Globus pallidus (tissue), 1 donor: ENCODE data around the gene GRHL1.
"Not testable (repeated sequence)": the region's sequence is repeated elsewhere in the genome, so short reads cannot be mapped to it uniquely, and the experiment has no call there.

Experiments used
- DNase-seq: peaks from one replicate; pipeline ENCODE4 v3.0.0-alpha.2; 2015; ENCODE audit warnings: low spot score

GRHL1 gene

DNA sequence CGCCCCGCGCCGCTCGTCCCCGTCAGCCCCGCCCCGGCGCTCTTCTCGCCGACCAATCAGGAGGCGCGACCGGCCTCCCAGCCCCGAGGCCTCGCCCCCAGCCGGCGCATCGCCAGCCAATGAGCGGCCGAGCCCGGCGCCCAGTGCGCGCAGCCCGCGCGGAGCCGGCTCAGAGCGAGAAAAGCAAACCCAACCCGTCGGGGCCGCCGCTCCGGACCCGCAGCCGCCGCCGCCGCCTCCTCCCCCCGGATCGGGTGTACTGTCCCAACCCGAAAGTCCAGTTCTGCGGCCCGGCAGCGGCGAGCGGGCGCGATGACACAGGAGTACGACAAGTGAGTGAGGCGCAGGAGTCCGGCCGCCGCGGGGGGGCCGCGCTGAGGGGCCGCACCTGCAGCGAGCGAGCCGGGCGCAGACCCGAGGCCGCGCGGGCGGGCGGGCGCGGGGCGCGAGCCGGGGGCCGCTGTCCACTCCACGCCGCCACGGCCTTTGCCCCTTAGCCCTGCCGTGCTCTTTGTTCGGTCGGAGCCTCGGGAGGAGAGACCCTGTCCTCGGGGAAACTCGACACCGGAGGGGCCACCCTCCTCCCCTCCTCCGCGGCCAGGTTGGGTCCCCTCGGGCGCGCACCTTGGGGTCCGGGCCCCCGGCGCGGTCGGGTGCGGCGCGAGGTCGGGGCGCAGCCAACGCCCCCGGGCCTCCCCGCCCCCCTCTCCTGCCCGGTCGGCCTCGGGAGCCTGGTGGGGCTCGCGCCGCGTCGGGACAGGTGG, at the start of gene GRHL1:
TSS of gene GRHL1 (plus strand) at position 172 of the 764 bp plus-strand sequence. CDS start at position 313, 141 bp downstream.
- DNase-seq = peak; percentile 91

DNA sequence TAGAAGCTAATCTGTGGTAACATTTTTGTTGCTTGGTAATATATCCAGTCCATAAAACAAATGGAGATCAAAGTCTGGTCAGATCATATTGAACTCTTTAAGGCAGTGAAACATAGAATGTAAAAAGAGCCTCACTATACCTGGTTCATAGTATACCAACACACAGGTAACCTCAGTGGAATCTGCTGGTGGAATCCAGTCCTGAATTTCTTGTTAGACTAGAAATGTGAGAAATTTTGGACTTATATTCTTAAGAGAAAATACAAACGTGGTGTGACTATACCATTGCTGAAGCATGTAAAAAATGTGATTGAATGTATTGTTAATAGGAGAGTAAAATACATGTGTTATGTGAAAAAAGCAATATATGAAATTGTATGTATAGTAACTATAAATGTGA, 46.1 kb upstream of the GRHL1 start:
- DNase-seq = no peak

GRCh38 chr2:9907402-9907801, 44.1 kb upstream of the GRHL1 start:
- no peak for DNase-seq

DNA sequence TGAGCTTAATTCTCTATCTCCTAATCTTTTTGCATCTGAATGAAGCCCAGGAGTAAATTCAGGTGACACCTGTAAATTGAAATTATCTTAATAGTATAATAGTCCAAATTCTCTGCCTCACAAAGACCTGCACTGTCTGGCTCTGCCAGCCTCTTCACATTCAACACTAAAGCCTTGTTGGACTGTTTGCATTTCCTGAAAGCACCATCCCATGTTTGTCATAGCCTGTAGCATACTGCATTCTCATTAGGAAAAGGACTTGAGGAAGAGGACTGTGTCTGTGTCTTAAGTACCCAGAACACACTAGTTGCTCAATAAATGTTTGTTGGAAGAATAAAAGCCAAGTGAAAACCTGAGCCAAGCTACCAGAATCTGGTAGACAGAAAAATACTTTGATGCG, 42.9 kb upstream of the GRHL1 start:
- DNase-seq = no peak

DNA sequence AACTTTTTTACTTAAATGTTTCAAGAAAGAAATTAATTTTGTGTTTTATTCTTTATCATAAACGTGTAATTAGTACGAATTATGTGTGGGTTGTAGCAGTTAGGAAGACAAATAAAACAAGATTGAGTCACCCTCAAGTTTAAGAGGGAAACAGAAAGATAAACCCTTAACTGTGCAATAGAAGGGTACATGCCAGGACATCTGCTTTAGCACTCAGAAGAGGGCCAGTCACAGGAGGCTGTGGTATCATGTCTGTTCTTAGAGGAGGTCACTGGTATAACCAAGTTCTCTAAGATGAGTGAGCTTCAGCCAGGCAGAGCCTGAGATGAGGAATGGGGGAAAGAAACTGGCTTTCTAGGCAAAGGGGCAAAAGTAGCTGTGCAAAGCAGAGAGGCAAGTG, 42.4 kb upstream of the GRHL1 start:
- DNase-seq = no peak

- no peak for DNase-seq
Observed at GRCh38 chr2:9910699-9911098, 40.8 kb upstream of the GRHL1 start.

- no peak for DNase-seq
Observed at GRCh38 chr2:9912468-9912867, 39.0 kb upstream of the GRHL1 start.

- no peak for DNase-seq
Observed at GRCh38 chr2:9914384-9915065, 37.0 kb upstream of the GRHL1 start.

GRCh38 chr2:9918275-9918674, 33.2 kb upstream of the GRHL1 start:
- DNase-seq = no peak

GRCh38 chr2:9919512-9919911, 32.0 kb upstream of the GRHL1 start:
- DNase-seq = no peak

DNA sequence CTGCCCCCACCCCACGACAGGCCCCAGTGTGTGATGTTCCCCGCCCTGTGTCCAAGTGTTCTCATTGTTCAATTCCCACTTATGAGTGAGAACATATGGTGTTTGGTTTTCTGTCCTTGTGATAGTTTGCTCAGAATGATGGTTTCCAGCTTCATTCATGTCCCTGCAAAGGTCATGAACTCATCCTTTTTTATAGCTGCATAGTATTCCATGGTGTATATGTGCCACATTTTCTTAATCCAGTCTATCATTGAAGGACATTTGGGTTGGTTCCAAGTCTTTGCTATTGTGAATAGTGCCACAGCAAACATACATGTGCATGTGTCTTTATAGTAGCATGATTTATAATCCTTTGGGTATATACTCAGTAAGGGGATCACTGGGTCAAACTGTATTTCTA, 24.5 kb upstream of the GRHL1 start:
- DNase-seq = not testable (repeated sequence)

GRCh38 chr2:9937258-9937657, 14.2 kb upstream of the GRHL1 start:
- no peak for DNase-seq

GRCh38 chr2:9937968-9938367, 13.5 kb upstream of the GRHL1 start:
- DNase-seq = no peak

DNA sequence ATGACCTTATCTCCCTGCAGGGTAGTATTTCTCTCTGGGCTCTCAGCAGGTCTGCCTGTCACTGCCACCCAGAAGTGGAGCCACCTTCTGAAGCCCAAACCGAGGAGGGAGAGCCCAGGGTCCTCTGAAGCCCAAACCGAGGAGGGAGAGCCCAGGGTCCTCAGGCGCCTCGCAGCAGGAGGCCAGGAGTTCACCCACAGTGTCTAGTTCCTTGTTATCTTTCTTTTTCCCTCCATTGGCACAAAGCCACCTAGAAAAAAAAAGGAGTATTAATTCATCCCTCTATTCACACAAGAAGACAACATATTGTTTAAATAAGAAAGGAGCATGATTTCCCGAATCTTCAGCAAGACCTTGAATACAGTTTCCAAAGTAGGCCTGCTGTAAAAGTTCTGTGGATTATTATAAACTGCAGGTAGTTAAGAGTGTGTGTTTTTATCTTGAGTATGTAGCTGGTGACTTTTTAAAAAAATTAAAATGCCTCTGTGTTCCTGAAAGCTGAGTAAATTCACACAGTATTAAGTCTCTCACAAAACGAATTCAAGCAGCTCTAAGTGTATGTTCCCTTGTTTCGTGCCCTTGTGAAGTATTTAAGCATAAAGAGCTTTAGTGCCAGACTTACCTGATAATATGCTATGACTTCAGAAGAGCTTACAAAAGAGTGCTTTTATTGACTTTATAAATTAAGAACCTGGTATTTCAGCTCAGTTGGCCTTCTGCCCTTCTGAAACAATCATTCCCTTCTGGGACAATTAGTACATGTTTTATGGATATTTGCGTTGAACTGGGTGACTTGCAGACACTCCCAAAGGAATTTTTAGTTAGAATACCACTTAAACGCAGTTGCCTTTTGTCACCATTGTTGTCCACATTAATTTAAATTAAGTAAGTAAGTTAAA, 11.7 kb upstream of the GRHL1 start:
- no peak for DNase-seq

GRCh38 chr2:9941196-9941995, 10.1 kb upstream of the GRHL1 start:
- DNase-seq = no peak

DNA sequence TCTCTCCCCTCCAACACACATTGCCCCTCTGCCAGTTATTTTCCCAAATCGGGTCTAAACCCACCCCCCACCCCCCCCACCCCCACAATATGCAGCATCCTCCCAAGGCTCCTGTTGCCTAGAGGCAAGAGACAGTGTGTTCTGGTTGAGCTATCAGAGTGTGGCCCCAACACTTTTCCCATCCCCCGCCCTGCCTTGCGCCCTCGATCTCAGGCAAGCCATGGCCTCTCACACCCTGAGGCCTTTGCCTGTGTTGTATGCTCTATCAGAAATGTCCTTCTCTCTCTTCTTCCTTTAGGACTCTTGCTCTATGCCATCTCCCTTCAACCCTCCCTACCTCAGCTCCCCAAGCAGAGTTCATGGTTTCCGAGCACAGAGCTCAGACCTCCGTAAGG, 9.5 kb upstream of the GRHL1 start:
- DNase-seq = no peak

DNA sequence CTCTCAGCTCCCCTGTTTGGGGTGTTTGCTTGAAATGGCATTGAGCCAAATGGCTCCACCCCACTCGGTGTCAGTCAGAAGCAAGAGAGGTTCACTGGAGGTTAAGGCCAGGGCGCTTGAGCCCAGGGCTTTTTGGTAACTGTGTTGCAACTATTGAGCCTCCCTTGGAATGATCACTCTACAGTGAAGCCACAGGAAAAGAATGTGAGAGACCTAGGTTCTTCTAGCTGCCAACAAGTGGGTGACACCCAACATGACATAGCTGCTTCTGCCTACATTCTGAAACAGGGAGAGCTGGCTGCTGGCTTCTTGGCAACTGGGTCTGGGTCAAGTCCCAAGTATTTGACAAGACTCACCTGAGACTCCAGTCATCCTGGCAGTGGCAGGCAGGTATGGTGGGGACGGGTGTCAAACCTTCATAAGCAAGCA, 7.1 kb upstream of the GRHL1 start:
- no peak for DNase-seq

DNA sequence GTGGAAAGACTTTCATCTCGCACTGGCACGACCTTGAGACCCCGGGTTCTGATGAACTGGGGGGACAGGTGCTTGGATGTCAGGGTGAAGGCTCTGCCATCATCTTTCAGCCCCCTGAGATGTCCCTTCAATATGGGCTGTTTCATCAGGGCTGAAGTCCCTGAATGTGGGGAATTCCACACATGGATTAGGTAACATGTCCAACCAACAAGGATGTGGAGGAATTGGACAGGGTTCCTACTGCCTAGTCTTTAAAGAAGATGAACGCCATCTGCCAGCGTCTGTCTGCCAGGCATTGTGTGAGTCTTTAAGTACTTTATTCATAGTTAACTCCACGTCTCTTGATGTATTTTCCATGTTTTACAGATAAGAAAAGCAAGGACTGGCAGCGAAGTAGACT, 5.9 kb upstream of the GRHL1 start:
- no peak for DNase-seq

DNA sequence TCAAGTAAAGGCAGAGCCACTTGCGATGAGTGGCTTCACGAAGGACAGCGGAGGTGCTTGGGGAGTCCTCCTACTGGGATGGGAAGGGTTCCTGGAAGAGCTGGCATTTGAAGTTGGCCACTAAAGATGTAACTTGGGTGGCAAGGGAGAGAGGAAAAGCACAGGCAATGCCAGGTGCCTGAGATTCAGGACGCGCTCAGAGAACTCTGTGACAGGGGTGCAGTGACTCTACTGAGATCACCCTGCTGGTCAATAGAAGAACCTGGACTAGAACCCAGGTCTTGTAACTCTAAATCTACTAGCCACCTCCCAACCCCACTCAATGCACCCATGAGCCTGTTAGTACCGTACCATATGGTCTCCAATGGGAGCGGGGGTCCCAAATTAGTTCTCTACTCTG, 5.4 kb upstream of the GRHL1 start:
- DNase-seq = no peak

DNA sequence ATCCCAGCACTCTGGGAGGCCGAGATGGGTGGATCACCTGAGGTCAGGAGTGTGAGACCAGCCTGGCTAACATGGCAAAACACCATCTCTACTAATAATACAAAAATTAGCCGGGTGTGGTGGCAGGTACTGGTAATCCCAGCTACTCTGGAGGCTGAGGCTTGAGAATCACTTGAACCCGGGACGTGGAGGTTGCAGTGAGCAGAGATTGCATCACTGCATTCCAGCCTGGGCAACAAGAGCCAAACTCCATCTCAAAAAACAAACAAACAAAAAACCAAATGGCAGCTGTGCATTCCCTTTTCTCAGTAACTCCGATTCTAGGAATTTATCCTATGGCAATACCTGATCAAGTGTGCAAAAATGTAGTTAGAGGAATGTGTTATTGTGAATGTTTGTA, 4.7 kb upstream of the GRHL1 start:
- no peak for DNase-seq

- DNase-seq = no peak
Observed at GRCh38 chr2:9948721-9949120, 2.8 kb upstream of the GRHL1 start.
